Stomach (tissue), 9 donors: Measurements from ENCODE around the gene ULK4. TPM values are rescaled to one million over a fixed set of nuclear protein-coding genes. Genes with fewer than 3 reads are reported as not detected.

Experiments
- DNase-seq, 2 donors: peaks; one replicate each; pipeline versions ENCODE4 v3.0.0 to v3.0.0-alpha.2; 2013 to 2019
- H3K27ac ChIP-seq, 5 donors: fragments of 200-600 bp in 4 of 5; sonication (generic) in 4 of 5; one replicate each; pipeline ENCODE4 v1.5.1; 2013 to 2019; ENCODE audit warnings: mild to moderate bottlenecking in 1 of 5, moderate library complexity in 1 of 5
- H3K27me3 ChIP-seq, 3 donors: fragments of 200-600 bp; sonication (generic); one replicate each; pipeline ENCODE4 v1.5.1; 2017 to 2019; ENCODE audit warnings: mixed run types in 1 of 3
- H3K36me3 ChIP-seq, 4 donors: fragments of 200-600 bp; sonication (generic); 1 replicate in 3 of 4; 2 replicates in 1 of 4; pipeline ENCODE4 v1.5.1; 2016 to 2019
- H3K4me1 ChIP-seq, 4 donors: fragments of 200-600 bp; sonication (generic); one replicate each; pipeline ENCODE4 v1.5.1; 2016 to 2019
- H3K4me3 ChIP-seq, 4 donors: fragments of 200-600 bp; sonication (generic) in 3 of 4; one replicate each; pipeline ENCODE4 v1.5.1; 2016 to 2019; ENCODE audit warnings: mild to moderate bottlenecking in 1 of 4
- H3K9me3 ChIP-seq, 4 donors: fragments of 200-600 bp; sonication (generic); one replicate each; pipeline ENCODE4 v1.5.1; 2016 to 2019
- CTCF ChIP-seq, 7 experiments: fragments of 450-650 bp in 4 of 7; fragments of 200-600 bp in 3 of 7; sonication (generic) in 3 of 7; IDR thresholded peaks; one replicate each; pipeline ENCODE4 v1.5.1; 2016 to 2019; ENCODE audit warnings: antibody characterized with exemption in 7 of 7, control low read depth in 2 of 7, mild to moderate bottlenecking in 1 of 7
- EP300 ChIP-seq: sonication (generic); formaldehyde crosslinking; IDR thresholded peaks from one replicate; pipeline ENCODE4 v1.6.1; 2017; ENCODE audit warnings: antibody characterized with exemption
- POLR2A ChIP-seq, 4 donors: fragments of 450-650 bp; IDR thresholded peaks; one replicate each; pipeline ENCODE4 v1.6.1; 2016; ENCODE audit warnings: antibody characterized with exemption in 4 of 4, control low read depth in 2 of 4, mild to moderate bottlenecking in 1 of 4, moderate library complexity in 1 of 4
- POLR2AphosphoS5 ChIP-seq, 3 donors: sonication (generic); formaldehyde crosslinking; IDR thresholded peaks; one replicate each; pipeline ENCODE4 v1.6.1; 2016; ENCODE audit warnings: antibody characterized with exemption in 3 of 3
- WGBS, 5 donors: extraction: QIAGEN DNeasy Blood & Tissue Kit in 3 of 5; methylation state at CpG; one replicate each; pipeline versions ENCODE4 v1.1.5 to v1.1.7; 2013 to 2018; 5-methylcytosine and 5-hydroxymethylcytosine counted together
- intact Hi-C: fragments of 100-400 bp; cut with DNase I; formaldehyde crosslinking; loops from one replicate; pipeline ENCODE4 v1.15.1; 2023; ENCODE audit warnings: low total_unique reads
- polyA plus RNA-seq, 3 donors: library from polyadenylated mRNA; stranded (reverse); fragments of 200-250 nt; gene quantifications; one replicate each; pipeline ENCODE4 v1.2.3, GENCODE V29; 2013
- total RNA-seq, 5 donors: library from RNA; depleted of rRNA; stranded (reverse); fragments of >200 nt; gene quantifications; one replicate each; pipeline versions ENCODE4 v1.1.0 to v1.2.3, GENCODE V29; 2014 to 2016
- donor health status: healthy with polysubstance abuse.
- donor health status: Bipolar disorder and iron deficiency.
- donor health status: healthy.

ULK4 gene
- total and polyA plus RNA-seq, 8 donors: 1.6 to 150 (median 7.4) TPM

GRCh38 chr3:41321642-41321980 lies 640.3 kb downstream of the ULK4 start:
- no peak overlapping the region for H3K4me3 ChIP-seq
- H3K4me1 ChIP-seq: no peaks in the 10 kb centered on the region
- H3K27ac ChIP-seq: no peak overlapping the region
- WGBS, 5 donors: 89 to 96% (median 89%) methylated on average over 5 of the region's 5 CpGs
- H3K27me3 ChIP-seq: no peaks in the 10 kb centered on the region
- intact Hi-C loops: no loop called here
- H3K36me3 ChIP-seq: no peaks in the 10 kb centered on the region
- no peak for DNase-seq
- H3K9me3 ChIP-seq: no peaks in the 10 kb centered on the region
- TF ChIP-seq POLR2A (IDR thresholded peaks at IDR 0.05): no peak

- Histone ChIP-seq H3K9me3 (no peaks in the 10 kb centered on the region), H3K4me1 (no peaks in the 10 kb centered on the region), H3K4me3 (no peak overlapping the region), H3K36me3 (no peaks in the 10 kb centered on the region), H3K27ac (no peak overlapping the region), H3K27me3 (no peaks in the 10 kb centered on the region)
- intact Hi-C loops: no loop called here
- DNase-seq: no peak
- WGBS, 5 donors: 78 to 82% (median 78%) methylated on average over 8 of the region's 8 CpGs
- TF ChIP-seq CTCF (IDR thresholded peaks at IDR 0.05) (no peak), EP300 (no peak), POLR2AphosphoS5 (IDR thresholded peaks at IDR 0.05) (no peak), POLR2A (IDR thresholded peaks at IDR 0.05) (no peak)
Observed at GRCh38 chr3:41320953-41321641, 640.8 kb downstream of the ULK4 start.

GRCh38 chr3:41318520-41318919 lies 643.4 kb downstream of the ULK4 start:
- TF ChIP-seq POLR2AphosphoS5 (IDR thresholded peaks at IDR 0.05) (no peak), CTCF (IDR thresholded peaks at IDR 0.05) (no peak), EP300 (no peak), POLR2A (IDR thresholded peaks at IDR 0.05) (no peak)
- H3K4me3 ChIP-seq: no peak overlapping the region
- intact Hi-C loops: no loop called here
- H3K27me3 ChIP-seq: no peaks in the 10 kb centered on the region
- 61 to 79% (median 65%) methylated on average over 2 of the region's 2 CpGs for WGBS, 5 donors
- no peaks in the 10 kb centered on the region for H3K4me1 ChIP-seq
- DNase-seq: no peak
- H3K27ac ChIP-seq: no peak overlapping the region
- no peaks in the 10 kb centered on the region for H3K36me3 ChIP-seq
- no peaks in the 10 kb centered on the region for H3K9me3 ChIP-seq

DNA sequence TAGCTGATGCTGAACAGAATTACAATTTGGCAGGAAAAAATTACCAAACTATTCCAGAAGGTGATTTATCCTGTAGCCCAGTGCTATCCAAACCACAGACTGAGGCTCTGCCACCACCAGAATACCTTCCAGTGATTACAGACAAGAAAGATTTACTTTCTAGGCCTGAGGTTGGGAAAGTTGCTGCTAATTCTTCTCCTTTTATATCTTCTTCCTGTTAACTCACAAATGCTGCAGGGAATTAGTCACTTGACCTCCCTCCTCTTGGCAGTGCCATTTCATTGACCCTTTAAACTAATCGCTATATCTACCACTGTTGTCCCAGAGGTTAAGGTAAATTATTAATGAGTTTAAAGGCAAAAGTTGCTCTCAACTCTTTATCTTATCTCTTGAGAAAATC lies 644.2 kb downstream of the ULK4 start:
- Histone ChIP-seq H3K36me3 (no peaks in the 10 kb centered on the region), H3K4me3 (no peak overlapping the region), H3K27ac (no peak overlapping the region), H3K27me3 (no peaks in the 10 kb centered on the region), H3K9me3 (no peaks in the 10 kb centered on the region), H3K4me1 (no peaks in the 10 kb centered on the region)
- TF ChIP-seq EP300 (no peak), CTCF (IDR thresholded peaks at IDR 0.05) (no peak)
- intact Hi-C loops: no loop called here
- DNase-seq: no peak
- 33 to 64% (median 47%) methylated on average over 1 of the region's 1 CpG for WGBS, 5 donors

DNA sequence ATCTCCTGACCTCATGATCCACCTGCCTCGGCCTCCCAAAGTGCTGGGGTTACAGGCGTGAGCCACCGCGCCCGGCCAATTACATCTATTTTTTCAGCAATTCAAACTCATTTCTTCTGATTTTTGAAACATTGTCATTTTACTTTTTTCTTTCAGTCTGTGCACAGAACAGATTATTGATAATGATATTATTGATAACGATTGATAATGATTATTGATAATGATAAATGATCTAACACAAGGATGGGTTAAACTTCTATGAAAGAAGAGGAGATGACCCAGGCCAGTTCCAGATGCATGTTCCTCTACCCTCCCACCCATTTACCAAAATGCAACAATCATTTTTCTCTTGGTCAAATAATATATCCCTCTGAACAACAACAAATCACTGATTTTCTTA lies 644.6 kb downstream of the ULK4 start:
- WGBS, 5 donors: 95 to 98% (median 96%) methylated on average over 6 of the region's 6 CpGs
- no peak for TF ChIP-seq POLR2AphosphoS5 (IDR thresholded peaks at IDR 0.05)
- TF ChIP-seq CTCF (IDR thresholded peaks at IDR 0.05): no peak
- no peak for TF ChIP-seq EP300
- no peak for TF ChIP-seq POLR2A (IDR thresholded peaks at IDR 0.05)
- intact Hi-C loops: no loop called here
- Histone ChIP-seq H3K4me3 (no peak overlapping the region), H3K9me3 (no peaks in the 10 kb centered on the region), H3K36me3 (no peaks in the 10 kb centered on the region), H3K27ac (no peak overlapping the region), H3K4me1 (no peaks in the 10 kb centered on the region), H3K27me3 (no peaks in the 10 kb centered on the region)
- DNase-seq: no peak
